Body of pancreas (tissue), 4 donors: ENCODE data around the gene POLG.

Experiments used
- CTCF ChIP-seq, 7 experiments: fragments of 450-650 bp in 4 of 7; fragments of 200-600 bp in 3 of 7; sonication (generic) in 3 of 7; IDR thresholded peaks; one replicate each; pipeline ENCODE4 v1.5.1; 2016 to 2019; ENCODE audit warnings: antibody characterized with exemption in 7 of 7
- POLR2A ChIP-seq, 3 donors: fragments of 450-650 bp; IDR thresholded peaks; one replicate each; pipeline ENCODE4 v1.6.1; 2016; ENCODE audit warnings: antibody characterized with exemption in 3 of 3, mild to moderate bottlenecking in 2 of 3

- TF ChIP-seq CTCF (IDR thresholded peaks at IDR 0.05) (no peak), POLR2A (IDR thresholded peaks at IDR 0.05) (no peak)
Observed at GRCh38 chr15:89379251-89379695, 44.6 kb upstream of the POLG start.
